Choroid plexus epithelial cell (primary cell): ENCODE results near the gene NLGN1.

Experiments used
- DNase-seq: peaks from one replicate; pipeline ENCODE4 v3.0.0-alpha.2; 2010; ENCODE audit warnings: low read depth
- H3K4me3 ChIP-seq: 2 replicates; pipeline ENCODE4 v1.5.1; 2011; ENCODE audit warnings: low read depth, mild to moderate bottlenecking, control low read depth, low read length, moderate library complexity
- CTCF ChIP-seq: conservative IDR thresholded peaks from 2 replicates; pipeline ENCODE4 v1.5.1; 2011; ENCODE audit warnings: low read depth, mild to moderate bottlenecking, control low read depth, inconsistent platforms, low read length, moderate library complexity

The NLGN1 gene

GRCh38 chr3:174285242-174285864 is 887.8 kb downstream of the NLGN1 start:
- H3K4me3 ChIP-seq: no peak overlapping the region
- TF ChIP-seq CTCF: no peak
- DNase-seq: no peak

GRCh38 chr3:174287705-174288104 is 890.2 kb downstream of the NLGN1 start:
- no peak overlapping the region for H3K4me3 ChIP-seq
- TF ChIP-seq CTCF: no peak
- DNase-seq: no peak

- H3K4me3 ChIP-seq: no peak overlapping the region
- no peak for DNase-seq
- no peak for TF ChIP-seq CTCF
Measured at GRCh38 chr3:174294616-174295015, 897.1 kb downstream of the NLGN1 start.

GRCh38 chr3:174295306-174296092 is 898.0 kb downstream of the NLGN1 start:
- TF ChIP-seq CTCF: no peak

GRCh38 chr3:174302746-174303315 is 905.3 kb downstream of the NLGN1 start:
- no peak for DNase-seq
- no peak overlapping the region for H3K4me3 ChIP-seq
- TF ChIP-seq CTCF: no peak

More at GRCh38 chr3:174295306-174296092, 898.0 kb downstream of the NLGN1 start:
- H3K4me3 ChIP-seq: no peak overlapping the region
- DNase-seq: no peak

- no peak for TF ChIP-seq CTCF
- no peak overlapping the region for H3K4me3 ChIP-seq
- no peak for DNase-seq
Measured at GRCh38 chr3:174303907-174304560, 906.5 kb downstream of the NLGN1 start.
